Stimulated activated CD4-positive, alpha-beta T cell treated with anti-CD3 and anti-CD28 coated beads, Interleukin-1b, Interleukin-23, amount 100 ng/mL, for 1 hour (primary cell): ENCODE data around the gene E2F6.

ENCODE experiments used
- DNase-seq, 2 donors: peaks; one replicate each; pipeline ENCODE4 v3.0.0-alpha.2; 2020; ENCODE audit warnings: low read depth in 2 of 2

The E2F6 gene, protein sequence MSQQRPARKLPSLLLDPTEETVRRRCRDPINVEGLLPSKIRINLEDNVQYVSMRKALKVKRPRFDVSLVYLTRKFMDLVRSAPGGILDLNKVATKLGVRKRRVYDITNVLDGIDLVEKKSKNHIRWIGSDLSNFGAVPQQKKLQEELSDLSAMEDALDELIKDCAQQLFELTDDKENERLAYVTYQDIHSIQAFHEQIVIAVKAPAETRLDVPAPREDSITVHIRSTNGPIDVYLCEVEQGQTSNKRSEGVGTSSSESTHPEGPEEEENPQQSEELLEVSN

DNA sequence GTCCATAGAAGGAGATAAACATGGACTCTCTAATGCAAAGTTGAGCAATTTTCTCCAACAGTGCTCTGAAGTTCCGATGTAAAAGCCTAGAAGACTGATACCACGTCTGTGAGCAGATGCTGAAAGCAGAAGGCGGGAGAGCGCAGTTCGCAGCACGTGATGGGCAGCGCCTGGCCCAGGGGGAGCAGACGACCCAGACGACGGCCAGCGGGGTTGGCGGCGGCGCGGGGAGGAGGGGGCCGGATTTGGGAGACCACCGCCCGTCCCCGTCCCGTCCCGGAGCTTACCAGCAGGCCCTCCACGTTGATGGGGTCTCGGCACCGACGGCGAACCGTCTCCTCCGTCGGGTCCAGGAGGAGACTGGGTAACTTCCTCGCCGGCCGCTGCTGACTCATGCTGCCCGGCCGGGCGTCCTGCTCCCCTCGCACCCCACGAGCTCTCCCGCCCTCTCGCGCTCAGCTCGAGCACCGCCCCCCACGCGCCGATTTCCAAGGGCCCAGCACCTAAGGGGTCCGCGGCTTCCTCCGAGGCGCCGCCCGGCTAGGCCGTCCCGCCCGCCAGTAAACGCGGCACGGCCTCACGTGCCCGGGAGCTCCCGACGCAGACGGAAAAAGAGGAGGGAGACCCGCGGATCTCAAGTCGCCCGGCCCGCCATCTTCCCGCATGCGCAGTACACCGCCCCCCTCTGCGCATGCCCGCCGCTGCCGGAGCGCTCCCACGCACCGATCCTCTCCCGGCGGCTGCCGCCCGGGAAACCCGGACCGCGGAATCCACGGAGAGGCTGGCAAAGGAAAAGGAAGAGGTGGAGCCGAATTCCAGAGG is at the start of gene E2F6:
Gene E2F6 (minus strand): TSS at position 677 of the 822 bp plus-strand sequence. CDS start 282 bp downstream, at position 395.
- DNase-seq, result peak; percentile 69 to 81

DNA sequence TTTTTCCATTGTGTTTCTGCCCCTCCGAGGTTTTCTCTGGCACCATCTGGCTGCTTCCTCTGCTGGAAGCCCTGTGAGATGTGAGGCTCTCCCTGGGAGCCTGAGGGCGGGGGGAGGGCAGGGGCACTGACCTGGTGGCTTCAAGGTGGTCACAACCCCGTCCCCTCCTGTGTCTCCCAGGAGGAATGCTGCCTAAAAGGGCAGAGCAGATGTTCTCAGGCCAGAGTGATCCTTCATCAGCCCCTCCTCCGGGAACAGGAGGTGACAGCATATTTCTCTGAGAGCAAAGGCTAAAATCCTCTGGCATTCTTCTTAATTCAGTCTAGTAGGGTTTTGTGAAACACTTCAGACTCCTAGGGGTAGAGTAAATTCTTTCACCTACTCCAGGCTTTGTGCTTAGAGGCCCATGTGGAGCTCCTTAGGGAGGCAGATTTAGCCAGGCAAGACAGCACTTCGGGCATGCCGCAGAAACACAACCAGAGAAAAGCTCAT is 49.6 kb upstream of the E2F6 start:
- DNase-seq, result no peak

DNA sequence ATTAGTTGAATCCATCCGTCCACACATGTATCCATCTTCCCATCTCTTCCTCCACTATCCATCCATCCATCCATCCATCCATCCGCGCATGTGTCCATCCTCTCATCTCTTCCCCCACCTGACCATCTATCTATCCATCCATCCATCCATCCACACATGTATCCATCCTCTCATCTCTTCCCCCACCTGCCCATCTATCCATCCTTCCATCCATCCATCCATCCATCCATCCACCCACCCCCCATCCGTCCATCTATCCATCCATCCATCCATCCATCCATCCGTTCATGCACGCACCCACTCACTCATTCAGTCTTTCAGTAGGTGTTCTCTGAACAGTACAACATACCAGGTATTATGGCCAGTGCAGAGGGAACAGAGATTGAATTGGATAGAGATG is 48.9 kb upstream of the E2F6 start:
- DNase-seq, result no peak

DNA sequence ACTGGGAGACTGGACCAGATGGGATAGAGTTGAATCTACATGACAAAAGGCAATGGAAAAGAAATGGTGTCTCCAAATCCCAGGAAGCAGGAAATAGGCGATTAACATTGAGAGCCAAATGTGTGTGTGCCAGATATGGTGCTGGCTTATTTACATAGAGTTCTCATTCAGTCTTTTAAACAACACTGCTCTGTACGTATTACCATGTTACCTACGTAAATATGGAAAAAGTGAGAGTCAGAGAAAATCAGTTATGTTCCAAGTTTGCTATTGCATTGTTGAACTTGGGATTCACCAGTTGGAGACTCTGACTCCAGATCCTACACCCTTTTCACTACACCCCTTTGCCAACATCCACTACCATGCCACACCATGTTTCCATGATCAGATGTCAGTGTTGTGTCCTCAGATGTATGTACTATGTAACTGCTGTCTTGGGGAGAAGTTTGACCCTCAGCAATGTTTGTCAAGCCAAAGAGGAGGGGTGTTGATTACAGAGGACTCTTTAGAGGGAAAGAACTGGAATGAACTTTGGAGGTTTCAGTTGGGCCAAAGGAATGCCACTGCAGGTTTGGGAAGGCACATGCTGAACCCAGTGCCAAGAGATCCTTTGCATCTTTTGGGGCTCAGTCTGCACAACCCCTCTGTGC is 48.2 kb upstream of the E2F6 start:
- no peak for DNase-seq

DNA sequence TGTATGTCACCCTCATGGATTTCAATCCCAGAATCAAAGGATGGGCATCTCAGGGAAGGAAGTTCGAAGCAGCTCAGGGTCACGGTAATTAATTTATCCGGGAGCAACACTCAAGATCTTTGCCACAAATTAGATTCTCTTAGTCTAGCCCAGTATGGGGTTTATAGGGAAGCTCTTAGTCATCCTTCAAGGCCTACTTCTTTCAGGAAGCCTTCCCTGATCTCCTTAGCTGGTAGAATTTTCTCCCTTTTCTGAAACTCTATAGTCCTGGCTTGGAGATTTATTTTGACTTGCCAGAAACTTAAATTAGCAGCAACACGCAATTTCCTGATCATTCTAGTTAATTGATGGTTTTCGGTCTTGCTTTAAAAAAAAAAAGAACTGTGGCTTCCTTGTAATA is 47.4 kb upstream of the E2F6 start:
- no peak for DNase-seq

DNA sequence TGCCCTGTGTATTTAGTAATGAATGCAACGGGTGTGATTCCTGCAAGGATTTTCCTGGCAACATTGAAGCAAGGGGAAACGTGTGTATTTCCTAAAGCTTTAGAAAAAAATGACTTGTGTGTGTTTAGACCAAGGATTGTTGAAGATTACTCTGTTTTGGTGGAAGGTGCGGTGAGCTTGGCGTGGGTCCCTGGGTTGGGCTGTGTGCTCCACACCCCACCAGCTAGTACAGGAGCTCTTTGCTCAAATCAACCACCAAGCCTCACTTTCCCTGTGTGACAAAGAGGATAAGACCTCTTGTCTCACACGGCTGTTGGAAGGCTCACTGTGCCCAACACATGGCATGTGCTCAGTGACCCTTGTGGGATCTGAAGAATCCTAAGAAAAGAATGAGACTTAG is 46.5 kb upstream of the E2F6 start:
- DNase-seq, result no peak

DNA sequence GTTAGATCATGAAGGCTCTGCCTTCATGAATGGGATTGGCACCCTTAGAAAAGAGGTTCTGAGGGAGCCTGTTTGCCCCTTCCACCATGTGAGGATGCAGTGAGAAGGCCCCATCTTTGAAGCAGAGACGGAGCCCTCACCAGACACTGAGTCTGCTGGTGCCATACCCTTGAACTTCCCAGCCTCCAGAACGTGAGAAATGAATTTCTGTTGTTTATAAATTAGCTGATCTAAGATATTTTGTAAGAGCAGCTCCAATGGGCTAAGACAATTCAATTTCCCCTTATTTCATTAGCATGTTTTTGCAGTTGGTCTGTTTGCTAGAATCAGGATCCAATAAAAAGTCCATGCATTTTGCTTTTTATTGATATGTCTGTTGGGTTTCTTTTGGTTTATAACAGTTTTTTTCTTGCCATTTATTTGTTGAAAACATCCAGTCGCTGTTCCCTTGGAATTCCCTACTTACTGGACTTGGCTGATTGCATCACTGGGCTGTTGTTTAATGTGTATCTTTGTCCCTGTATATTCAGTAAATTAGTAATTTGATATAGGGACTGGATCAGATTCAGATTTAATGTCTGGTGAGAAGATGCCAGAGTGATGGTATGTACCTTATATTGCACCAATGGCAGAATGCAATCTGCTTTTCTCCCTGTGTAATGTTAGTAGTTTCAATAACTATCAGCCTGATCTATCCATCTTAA is 43.8 kb upstream of the E2F6 start:
- DNase-seq, result no peak

DNA sequence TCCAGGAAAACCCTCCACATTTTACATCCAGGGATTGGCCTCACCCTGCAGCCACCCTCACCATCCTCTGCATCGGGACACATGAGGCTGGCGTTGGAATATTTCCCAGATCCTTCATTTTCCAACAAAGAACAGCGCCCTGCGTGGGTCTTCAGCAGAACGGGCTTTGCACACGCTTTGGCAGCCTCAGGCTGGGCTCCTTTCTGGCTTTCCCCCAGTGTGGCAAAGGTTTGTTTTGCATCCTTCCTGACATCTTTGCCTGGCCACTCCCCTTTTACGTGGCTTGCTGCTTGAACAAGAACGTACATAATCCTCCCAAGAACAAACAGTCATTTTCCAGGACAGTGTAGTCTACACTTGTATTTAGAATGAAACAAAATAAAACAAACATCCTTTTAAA is 42.3 kb upstream of the E2F6 start:
- no peak for DNase-seq

DNA sequence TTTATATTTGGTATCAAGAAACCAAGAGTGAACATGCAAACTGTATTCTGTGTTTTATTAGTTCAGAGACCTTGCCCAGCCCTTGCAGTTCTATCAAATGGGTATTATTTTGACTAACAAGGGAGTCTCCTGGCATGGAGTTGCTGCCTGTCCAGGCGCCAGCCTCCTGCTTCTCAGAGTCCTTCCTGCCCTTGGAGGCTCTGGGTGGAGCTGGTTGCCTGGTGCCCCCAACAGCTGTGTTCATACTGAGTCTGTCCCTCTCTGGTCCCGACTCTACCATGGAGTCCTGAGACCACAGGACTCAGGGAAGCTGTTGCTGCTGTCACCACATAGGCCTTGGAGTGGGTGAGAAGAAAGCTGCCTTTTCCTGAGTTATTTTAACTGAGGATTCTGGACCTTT is 41.6 kb upstream of the E2F6 start:
- no peak for DNase-seq

DNA sequence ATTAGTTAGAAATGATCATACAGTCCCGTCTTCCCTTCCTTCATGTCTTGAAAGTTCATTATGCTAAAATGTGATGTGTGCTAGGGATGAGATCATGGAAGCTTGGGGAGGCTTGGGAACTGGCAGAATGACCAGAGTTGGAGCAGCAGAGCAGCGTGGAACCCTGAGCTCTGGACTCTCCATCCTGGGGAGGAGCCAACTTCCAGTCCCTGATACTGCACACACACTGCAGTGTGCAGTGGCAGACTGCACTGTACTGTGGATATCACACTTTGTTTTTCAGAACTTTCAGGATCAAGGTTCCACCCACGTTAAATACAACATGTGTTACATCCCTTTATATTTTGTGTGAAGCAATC is 40.6 kb upstream of the E2F6 start:
- no peak for DNase-seq

DNA sequence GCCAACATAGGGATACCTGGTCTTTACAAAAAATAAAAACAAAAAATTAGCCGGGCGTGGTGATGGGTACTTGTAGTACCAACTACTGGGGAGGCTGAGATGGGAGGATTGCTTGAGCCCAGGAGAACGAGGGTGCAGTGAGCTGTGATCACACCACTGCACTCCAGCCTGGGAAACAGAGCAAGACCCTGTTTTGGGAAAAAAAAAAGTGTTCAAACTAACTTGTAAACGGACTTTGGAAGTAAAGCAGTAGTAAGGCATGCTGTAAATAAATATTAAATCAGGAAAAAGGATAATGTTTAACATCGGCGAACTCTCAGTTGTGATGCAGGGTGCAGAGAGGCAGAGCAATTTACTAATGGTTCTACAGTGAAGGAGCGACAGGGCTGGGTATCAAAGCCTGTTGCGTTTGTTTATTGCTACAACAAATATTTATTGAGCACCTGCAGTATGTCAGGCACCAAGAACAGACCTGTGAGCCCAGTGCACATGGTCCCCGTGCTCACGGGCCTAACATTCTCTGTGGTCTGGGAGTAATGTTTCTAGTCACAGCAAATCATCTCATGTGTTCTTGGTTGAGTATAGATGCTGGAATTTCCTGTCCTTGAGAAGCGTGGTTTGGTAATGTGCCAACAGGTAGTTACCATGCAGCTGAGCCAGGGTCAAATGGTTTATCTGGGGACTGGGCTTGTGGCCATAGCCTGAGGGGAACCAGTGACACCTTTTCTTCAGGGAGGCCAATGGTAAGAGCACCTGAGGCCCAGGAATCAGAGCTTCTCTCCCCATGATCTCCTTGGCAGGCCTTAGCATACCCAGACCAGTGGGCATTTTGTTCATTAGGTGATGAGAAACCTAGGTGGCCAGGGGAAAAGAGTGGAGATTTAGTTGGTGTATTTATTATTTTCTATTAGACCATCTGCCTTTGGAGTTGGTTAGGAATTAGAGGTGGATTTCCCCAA is 40.0 kb upstream of the E2F6 start:
- DNase-seq, result no peak

DNA sequence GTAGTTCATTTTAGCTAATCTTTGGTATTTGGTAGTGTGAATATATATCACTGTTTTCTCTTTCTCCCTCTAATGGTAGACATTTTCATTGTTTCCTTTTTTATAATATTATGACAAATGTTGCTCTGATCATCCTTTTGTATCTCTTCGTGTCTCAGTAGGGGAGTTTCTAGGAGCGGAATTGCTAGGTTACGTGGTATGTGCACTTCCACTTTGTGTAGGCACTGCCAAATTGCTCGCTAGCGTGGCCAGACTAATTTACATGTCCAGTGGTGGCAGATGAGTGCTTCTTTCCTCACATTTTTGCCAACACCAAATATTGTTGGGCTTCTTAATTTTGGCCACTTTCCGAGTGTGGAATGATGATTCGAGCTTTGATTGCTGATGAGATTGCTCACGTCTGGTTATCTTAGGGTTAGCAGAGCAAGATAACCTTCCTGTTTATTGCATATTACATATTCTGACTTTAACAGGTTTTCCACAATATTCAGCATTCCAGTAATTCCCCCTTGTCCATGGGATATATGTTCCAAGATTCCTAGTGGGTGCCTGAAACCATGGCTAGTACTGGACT is 37.5 kb upstream of the E2F6 start:
- DNase-seq, result no peak

DNA sequence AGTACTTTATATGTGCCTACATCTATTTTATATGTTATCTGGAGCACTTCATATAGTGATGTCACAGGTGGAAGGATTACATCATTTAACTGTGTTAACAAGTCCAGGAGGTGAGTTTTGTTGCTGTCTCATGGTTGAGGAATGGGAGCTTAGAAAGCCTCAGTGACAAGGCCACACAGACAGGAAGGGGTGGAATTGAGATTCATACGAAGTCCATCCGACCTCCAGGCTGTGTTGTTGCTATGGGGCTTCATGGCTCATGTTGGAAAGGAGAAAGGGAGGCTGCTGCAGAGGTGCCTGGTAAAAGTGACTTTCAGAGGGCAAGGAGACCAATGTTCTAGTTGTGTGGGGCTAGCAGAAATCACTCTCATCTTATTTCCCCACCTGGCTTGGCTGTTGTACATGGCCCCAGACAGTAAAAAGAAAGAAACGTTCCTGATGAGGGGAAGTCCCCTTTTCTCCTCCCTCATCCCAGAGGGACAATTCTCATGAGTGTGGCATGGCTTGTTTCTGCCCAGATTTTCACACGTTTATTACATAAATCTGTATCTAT is 36.9 kb upstream of the E2F6 start:
- DNase-seq, result no peak

DNA sequence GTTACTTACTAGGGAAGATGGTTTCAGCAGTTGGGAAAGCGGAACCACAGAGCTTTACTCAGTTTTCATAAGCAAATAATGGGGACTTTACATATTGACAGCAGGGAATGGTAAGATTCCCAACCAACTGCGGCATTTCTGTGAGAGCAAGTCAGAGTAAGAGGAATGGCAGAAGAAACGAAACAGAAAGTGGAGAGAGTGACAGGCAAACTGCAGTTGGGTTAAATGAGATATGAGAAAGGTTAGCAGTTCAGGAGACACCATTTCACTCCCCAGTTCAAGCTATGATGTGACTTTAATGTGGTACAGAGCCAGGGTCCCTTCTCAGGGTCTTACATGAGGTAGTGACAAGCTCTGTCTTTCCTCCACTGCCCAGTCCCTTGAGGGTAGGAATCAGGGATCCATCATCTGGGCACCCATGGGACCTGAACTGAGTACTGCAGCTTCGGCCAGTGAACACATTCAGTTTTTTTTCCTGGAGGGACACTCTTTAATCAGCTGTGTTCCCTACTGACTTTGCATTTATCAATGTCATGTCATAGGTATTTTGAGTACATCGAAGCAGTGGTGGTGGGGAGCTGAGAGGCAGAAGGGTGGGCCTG is 34.8 kb upstream of the E2F6 start:
- DNase-seq, result no peak

DNA sequence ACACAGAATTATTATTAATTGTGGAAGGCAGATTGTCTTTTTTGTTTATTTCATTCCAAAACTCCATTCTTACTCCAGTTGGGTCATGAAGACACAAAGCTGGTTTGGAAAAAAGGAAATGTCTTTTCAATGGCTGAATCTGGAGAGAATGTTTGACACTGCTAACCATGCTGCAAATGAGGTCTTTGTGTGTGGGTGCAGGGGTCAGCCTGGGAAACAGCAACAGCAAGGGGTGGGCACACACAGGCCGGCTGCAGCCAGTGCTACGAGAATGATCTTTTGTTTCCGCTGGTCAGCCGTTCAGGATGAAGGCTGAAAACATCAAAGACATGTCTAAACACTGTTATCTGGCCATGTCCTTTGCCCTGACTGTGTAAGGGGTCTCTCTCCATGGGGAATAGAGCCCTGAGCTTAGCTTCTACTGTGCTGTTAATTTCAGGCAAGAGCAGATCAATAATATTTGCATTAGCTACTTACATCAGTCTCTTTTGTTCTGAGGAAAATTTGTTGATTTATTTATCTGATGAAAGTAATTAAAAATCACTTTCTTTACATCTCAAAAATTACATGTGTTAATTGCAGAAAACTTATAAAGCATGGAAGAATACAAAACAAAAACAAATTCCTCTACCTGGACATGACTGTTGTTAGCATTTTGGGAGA is 33.3 kb upstream of the E2F6 start:
- DNase-seq, result no peak

DNA sequence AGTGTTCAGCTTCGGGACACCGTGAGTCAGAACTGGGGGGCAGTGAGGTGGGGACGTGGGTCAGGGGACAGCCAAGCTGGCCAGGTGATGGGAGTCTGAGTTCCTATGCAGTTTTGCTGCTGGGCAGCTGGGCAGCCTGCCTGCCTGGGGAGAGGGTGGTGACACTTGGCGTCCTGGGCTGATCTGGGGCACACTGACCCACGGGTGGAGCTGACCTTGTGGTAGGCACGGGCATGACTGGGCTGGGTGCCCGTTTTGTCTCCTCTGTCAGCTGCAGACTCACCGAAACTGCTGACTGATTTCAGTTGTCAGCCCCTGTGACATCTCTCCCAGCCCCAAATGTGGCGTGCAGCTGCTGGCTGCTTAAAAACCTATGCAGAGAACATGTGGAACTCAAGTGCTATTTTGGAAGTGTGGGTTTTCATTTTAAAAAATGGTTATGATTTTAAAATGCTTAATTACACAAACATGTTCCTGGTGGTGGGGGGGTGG is 32.6 kb upstream of the E2F6 start:
- no peak for DNase-seq

DNA sequence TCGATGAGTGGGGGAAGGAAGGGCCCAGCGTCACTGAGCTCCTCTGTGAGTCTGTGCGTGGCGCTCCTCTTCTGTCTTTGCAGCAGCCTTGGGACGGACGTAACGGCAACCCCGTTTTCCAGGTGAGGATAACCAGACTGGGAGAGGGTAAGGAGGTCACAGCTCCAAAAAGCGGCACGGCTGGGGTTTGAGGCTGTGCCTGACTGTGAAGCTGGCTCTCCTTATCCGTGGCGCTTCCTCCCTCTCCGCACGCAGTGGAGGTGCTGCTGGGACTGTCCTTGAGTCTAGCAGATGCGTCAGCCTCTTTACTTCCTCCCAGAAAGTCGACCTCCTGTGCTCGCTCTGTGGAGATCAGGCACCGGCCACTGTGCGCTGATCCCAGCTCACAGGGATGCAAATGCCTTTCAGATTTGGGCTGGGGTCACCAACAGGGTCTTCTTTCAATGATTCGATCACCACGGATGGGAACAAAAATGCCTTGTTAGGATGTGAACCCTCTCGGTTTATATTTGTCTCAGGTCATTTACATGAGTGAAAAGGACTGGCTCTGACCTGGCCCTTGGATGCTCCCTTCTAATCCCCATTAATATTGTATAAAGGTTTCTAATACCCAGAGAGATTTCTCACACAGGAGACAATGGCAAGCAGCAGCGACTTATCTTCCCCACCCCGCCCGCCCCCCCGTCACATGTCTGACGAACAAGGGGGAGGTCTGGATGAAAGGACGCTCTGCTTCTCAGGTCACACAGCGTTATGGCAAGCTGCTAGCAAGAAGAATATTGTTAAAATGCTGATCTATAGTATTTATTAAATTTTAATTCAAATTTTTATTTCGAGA is 30.1 kb upstream of the E2F6 start:
- DNase-seq, result no peak

DNA sequence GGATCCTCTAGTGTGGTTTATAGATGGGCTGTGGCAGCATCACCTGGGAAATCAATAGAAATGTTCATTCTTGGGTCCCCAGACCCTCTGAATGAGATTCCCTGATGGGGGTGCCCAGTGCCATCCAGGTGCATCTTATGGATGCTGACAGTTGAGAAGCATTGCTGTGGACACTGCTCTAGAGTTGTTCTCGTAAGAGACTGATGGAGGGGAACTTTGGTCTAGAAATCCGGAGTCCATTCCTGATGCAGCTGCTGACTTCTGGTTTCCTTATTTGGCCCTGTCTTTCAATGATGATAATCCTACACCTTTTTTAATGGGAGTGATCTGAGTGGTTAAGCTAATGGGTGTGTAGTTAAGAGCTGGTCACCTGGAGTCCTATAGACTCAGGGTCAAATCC is 28.3 kb upstream of the E2F6 start:
- DNase-seq, result no peak
